H7 (cell line): ENCODE data around the gene CD3D. TPM values are rescaled to one million over a fixed set of nuclear protein-coding genes. Genes with fewer than 3 reads are reported as not detected.

ENCODE experiments used
- DNase-seq: peaks from one replicate; pipeline ENCODE4 v3.0.0; 2012
- H3K27me3 ChIP-seq: 2 replicates; pipeline ENCODE4 v1.6.0; 2011; ENCODE audit warnings: mild to moderate bottlenecking, low read length; ENCODE audit not compliant: control insufficient read depth, insufficient read depth
- H3K36me3 ChIP-seq: replicated peaks from 2 replicates; pipeline ENCODE4 v1.5.1; 2011; ENCODE audit warnings: low read length; ENCODE audit not compliant: control insufficient read depth, insufficient read depth
- H3K4me3 ChIP-seq: 2 replicates; pipeline ENCODE4 v1.5.1; 2011; ENCODE audit warnings: low read depth, mild to moderate bottlenecking, control low read depth, low read length, moderate library complexity; ENCODE audit not compliant: insufficient read depth
- total RNA-seq: library from RNA; depleted of rRNA; stranded (reverse); fragments of >200 nt; shearing (Covaris generic); gene quantifications from 2 replicates; pipeline ENCODE4 v1.2.3, GENCODE V29; 2014; rRNA removed

CD3D gene
- total RNA-seq, 1 experiment from 2014 or later: 1.5 TPM

DNA sequence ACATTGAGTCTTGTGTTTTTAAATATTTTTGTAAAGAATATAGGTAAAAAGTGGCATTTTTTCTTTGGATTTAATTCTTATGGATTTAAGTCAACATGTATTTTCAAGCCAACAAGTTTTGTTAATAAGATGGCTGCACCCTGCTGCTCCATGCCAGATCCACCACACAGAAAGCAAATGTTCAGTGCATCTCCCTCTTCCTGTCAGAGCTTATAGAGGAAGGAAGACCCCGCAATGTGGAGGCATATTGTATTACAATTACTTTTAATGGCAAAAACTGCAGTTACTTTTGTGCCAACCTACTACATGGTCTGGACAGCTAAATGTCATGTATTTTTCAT is 38.3 kb downstream of the CD3D start:
- H3K4me3 ChIP-seq: no peak overlapping the region
- no peaks in the 10 kb centered on the region for H3K36me3 ChIP-seq
- DNase-seq: no peak
- no peaks in the 10 kb centered on the region; the same call in 1 of the 2 replicates for H3K27me3 ChIP-seq

DNA sequence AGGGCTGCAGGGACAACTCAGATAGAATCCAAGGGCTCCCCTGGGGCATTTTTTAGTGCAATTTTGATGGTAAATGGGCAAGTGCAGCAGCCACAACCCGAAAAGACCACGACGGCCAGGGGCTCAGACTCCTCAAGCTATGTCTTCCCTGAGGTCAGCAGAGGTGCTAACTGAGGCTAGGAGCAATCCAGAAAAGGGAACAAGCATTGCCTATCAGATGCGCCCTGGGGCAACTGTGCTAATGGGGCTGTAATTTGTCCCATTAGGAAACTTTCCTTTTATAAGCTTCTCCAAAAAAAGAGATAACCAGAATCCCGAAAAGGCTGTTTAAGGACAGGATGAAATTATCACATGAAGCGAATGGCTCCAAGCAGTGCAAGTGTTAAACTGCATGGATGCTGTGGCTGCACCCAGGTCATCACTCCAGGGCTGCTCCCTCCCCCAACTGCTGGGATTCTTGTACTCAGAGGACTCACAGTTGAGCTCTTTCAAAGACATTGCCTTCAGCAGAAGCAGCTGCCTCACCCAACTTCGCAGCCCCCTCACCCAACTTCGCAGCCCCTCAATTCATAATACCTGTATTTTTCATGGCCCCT is 40.8 kb downstream of the CD3D start:
- no peak for DNase-seq
- Histone ChIP-seq H3K27me3 (no peaks in the 10 kb centered on the region; the same call in 1 of the 2 replicates), H3K4me3 (no peak overlapping the region), H3K36me3 (no peaks in the 10 kb centered on the region)

DNA sequence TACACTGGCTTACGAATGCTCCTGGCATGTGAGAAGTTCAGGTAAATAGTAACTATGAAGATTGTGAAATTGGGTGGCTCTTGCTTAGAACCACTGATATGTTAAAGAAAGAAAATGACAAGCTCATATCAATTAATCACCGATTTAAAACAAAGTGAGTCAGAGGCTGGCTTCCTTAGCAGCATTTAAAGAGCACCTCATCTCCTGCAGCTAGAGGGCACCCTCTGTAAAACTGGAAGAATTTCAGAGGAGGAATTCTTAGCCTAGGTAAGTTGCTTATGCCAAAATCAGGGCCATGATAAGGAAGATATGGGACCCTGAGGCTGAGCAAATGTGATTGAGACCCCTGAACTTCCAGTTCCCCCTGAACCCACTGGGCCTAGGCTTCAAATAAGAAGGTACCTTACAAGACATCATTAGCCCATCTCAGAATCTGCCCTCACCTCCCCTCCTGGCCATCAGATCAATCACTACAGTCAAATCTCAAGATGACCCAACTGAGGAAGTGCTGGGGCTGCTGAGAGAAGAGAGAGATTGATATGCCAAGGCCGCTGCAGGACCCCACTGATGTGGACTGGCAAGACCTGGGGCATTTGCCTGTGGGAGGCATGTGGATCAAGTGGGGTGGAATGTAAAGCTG is 46.6 kb downstream of the CD3D start:
- Histone ChIP-seq H3K36me3 (no peaks in the 10 kb centered on the region), H3K4me3 (no peak overlapping the region), H3K27me3 (no peaks in the 10 kb centered on the region)
- peak; percentile 21 for DNase-seq

DNA sequence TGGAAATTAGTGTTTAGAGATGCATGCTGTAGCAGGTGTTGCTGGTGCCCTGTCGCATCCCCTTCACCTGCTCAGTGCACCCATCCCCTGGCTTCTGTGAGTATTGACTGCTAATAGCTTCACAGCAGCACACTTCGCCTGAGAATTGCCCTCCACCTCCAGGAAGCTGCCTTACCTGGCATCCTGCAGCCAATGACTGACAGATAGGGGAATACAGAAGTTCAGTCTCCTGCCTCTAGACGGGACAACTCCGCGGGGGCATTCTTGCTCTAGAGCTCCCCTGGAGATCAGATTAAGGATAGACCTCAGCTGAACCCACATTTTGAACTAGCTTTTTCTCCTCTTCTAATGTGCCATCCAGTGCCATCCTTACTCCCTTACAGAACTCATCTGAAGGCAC is 47.3 kb downstream of the CD3D start:
- H3K4me3 ChIP-seq: no peak overlapping the region
- peak; percentile 22 for DNase-seq
- H3K27me3 ChIP-seq: no peaks in the 10 kb centered on the region
- no peaks in the 10 kb centered on the region for H3K36me3 ChIP-seq

DNA sequence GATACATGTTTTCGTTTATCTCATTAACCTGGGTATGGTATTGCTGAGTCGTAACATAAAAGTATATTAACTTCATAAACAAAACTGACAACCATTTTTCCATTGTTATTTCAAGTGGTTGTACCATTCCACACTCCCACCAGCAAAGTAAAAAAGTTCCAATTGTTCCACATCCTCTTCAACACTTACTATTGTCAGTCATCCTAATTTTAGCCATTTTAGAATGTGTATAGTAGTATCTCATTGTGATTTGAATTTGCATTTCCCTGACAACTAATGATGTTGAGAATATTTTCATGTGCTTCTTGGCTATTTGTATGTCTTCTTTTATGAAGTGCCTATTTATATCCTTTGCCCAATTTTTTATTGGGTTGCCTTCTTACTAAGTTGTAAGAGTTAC is 48.5 kb downstream of the CD3D start:
- no peaks in the 10 kb centered on the region for H3K27me3 ChIP-seq
- DNase-seq: no peak
- no peaks in the 10 kb centered on the region for H3K36me3 ChIP-seq
- no peak overlapping the region for H3K4me3 ChIP-seq

DNA sequence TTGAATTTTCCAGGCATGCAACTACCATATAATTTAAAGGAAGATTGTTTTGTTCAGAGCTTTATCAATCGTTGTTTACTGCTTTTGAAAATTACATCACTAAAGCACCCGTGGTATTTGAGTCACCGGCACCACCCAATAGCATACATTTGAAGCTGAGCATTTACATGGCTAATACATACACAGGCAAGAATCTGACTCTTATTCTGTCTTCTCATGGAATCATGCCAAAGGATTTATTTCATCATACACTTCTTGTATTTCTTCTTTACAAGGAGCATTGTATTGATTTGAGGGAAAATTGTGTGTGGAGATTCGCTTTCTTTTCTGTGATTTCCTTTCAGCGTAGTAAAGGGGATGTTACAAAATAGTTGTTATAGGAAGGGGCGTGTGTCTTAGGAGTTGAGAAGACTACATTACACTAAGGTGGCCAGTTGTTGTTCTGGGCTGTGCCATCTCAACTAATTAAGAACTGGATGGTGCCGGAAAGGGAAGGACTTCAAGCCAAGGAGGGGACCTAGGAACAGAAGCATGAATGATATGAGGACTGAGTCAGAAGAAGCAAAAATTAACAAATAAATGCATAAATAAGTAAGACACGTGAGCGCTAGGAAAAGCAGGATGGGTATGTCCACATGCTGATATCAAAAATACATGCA is 50.9 kb downstream of the CD3D start:
- no peak for DNase-seq
- H3K4me3 ChIP-seq: no peak overlapping the region
- H3K27me3 ChIP-seq: no peaks in the 10 kb centered on the region
- no peaks in the 10 kb centered on the region for H3K36me3 ChIP-seq

DNA sequence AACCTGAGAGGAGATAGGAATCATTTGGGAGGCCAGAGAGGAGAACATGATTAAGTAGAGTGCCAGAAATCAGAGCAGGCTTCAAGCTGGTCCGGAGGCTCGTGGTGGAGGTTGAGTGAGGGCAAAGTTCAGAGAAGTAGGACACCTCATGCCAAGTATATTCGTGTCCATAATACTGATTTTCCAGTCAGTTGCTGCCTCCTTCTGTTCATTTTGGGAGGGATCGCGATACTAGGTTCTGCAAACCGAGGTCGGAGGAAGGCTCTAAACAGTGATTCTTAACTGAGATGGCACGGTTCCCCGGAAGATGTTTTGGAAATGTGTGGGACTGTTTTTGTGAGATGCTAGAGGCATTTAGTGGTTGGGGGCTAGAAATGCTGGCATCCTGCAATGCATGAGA is 51.6 kb downstream of the CD3D start:
- H3K4me3 ChIP-seq: no peak overlapping the region
- DNase-seq: peak; percentile 32
- no peaks in the 10 kb centered on the region for H3K36me3 ChIP-seq
- no peaks in the 10 kb centered on the region for H3K27me3 ChIP-seq

DNA sequence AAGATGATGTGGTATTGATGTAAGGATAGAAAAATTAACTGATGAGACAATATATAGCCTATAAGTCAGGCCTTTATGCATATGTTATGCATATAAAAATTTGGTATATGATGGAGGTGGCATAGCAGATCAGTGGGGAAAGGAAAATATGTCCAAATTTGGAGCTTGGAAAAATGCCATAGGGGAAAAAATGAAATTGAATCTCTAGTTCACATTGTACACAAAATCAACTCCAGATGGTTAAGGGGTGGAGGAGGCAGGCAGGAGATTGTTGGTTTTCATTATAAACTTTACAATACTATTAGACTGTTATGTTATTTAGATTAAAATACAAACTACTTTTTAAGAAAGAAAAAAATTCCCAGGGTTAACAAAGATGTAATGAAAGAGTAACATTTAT is 53.1 kb downstream of the CD3D start:
- DNase-seq: no peak
- no peak overlapping the region for H3K4me3 ChIP-seq
- no peaks in the 10 kb centered on the region for H3K27me3 ChIP-seq
- H3K36me3 ChIP-seq: no peaks in the 10 kb centered on the region

Other genes with a start within 250 kb of the CD3D start
- gene SCN4B, start 189.9 kb downstream of the CD3D start, total RNA-seq: 0.74 and 1.0 TPM in 2 replicates
- 0.03 and 0.07 TPM in 2 replicates for gene SCN2B, start 166.1 kb downstream of the CD3D start, total RNA-seq
- gene JAML, start 117.7 kb downstream of the CD3D start, total RNA-seq: not detected in 2 replicates
- 0.42 and 0.63 TPM in 2 replicates for gene MPZL3, start 90.3 kb downstream of the CD3D start, total RNA-seq
- gene MPZL2, start 78.4 kb downstream of the CD3D start, total RNA-seq: 0.38 and 0.48 TPM in 2 replicates
- gene CD3E, start 38.0 kb downstream of the CD3D start, total RNA-seq: not detected in 2 replicates
- not detected in 2 replicates for gene CD3G, start 1.6 kb upstream of the CD3D start, total RNA-seq
- 34.3 and 39.1 TPM in 2 replicates for gene UBE4A, start 16.9 kb upstream of the CD3D start, total RNA-seq
- 98.8 and 118 TPM in 2 replicates for gene ATP5MG, start 58.9 kb upstream of the CD3D start, total RNA-seq
- 20.6 and 31.1 TPM in 2 replicates for gene KMT2A, start 93.8 kb upstream of the CD3D start, total RNA-seq
- not detected in 2 replicates for gene TTC36, start 184.8 kb upstream of the CD3D start, total RNA-seq
- 17.5 and 23.5 TPM in 2 replicates for gene TMEM25, start 188.5 kb upstream of the CD3D start, total RNA-seq
- gene IFT46, start 223.2 kb upstream of the CD3D start, total RNA-seq: 3.9 and 8.9 TPM in 2 replicates
- 136 and 152 TPM in 2 replicates for gene ARCN1, start 229.7 kb upstream of the CD3D start, total RNA-seq